K562 (cell line): ENCODE data around the gene RDH5. TPM values are rescaled to one million over a fixed set of nuclear protein-coding genes. Genes with fewer than 3 reads are reported as not detected.

ENCODE experiments used
- CBFB ChIP-seq: sonication (generic); formaldehyde crosslinking; IDR thresholded peaks from 2 replicates; pipeline ENCODE4 v1.4.0; 2020; ENCODE audit warnings: mild to moderate bottlenecking, missing genetic modification reagents
- E2F5 ChIP-seq: sonication (generic); formaldehyde crosslinking; IDR thresholded peaks from 2 replicates; pipeline ENCODE4 v1.8.0; 2022; ENCODE audit warnings: mild to moderate bottlenecking, missing genetic modification reagents
- MYC ChIP-seq, 2 experiments: fragments of 250-450 bp in 1 of 2; sonication (Bioruptor Pico) in 1 of 2; IDR thresholded peaks; 2 replicates each; pipeline versions ENCODE4 v1.5.1 to v1.6.1; 2012 to 2021; ENCODE audit warnings: low read depth in 2 of 2, borderline replicate concordance in 1 of 2, improper control_type of control experiment in 1 of 2, low read length in 1 of 2, mild to moderate bottlenecking in 1 of 2, moderate library complexity in 1 of 2
- PHB2 ChIP-seq: fragments of 450-650 bp; IDR thresholded peaks from 2 replicates; pipeline ENCODE4 v1.6.1; 2017; ENCODE audit warnings: low read depth
- PKNOX1 ChIP-seq: fragments of 450-650 bp; IDR thresholded peaks from 2 replicates; pipeline ENCODE4 v1.6.1; 2016
- PTRF ChIP-seq: fragments of 450-650 bp; IDR thresholded peaks from 2 replicates; pipeline ENCODE4 v1.6.1; 2016; ENCODE audit warnings: mild to moderate bottlenecking, missing genetic modification characterization, missing compliant biosample characterization
- RNF2 ChIP-seq: sonication (generic); IDR thresholded peaks from 2 replicates; pipeline ENCODE4 v1.6.1; 2016
- U2AF2 ChIP-seq: fragments of 200-400 bp; formaldehyde crosslinking; optimal IDR thresholded peaks from 2 replicates; pipeline ENCODE3; 2017; ENCODE audit warnings: low read depth, mild to moderate bottlenecking, low read length
- XRCC4 ChIP-seq: IDR thresholded peaks from one replicate; pipeline ENCODE4 v1.6.1; 2011; ENCODE audit not compliant: insufficient read depth, insufficient read length; ENCODE audit errors: extremely low read depth
- ZBTB12 ChIP-seq: fragments of 250-450 bp; sonication (Bioruptor Pico); IDR thresholded peaks from 2 replicates; pipeline ENCODE4 v1.4.0; 2020
- ZNF23 ChIP-seq: fragments of 250-450 bp; sonication (Bioruptor Pico); IDR thresholded peaks from 2 replicates; pipeline ENCODE4 v1.4.0; 2020; ENCODE audit warnings: mild to moderate bottlenecking
- ZNF280A ChIP-seq: fragments of 450-650 bp; IDR thresholded peaks from 2 replicates; pipeline ENCODE4 v1.6.1; 2018; ENCODE audit warnings: mild to moderate bottlenecking, low read depth; ENCODE audit not compliant: partially characterized antibody
- ZNF280B ChIP-seq: fragments of 250-450 bp; sonication (Bioruptor Pico); IDR thresholded peaks from 2 replicates; pipeline ENCODE4 v1.5.1; 2021; ENCODE audit warnings: mild to moderate bottlenecking
- ZNF609 ChIP-seq: sonication (generic); formaldehyde crosslinking; IDR thresholded peaks from 2 replicates; pipeline ENCODE4 v1.8.1; 2023; ENCODE audit warnings: missing genetic modification reagents, mild to moderate bottlenecking, borderline replicate concordance
- ZSCAN32 ChIP-seq: fragments of 450-650 bp; formaldehyde crosslinking; IDR thresholded peaks from 2 replicates; pipeline ENCODE4 v1.4.0; 2020; ENCODE audit warnings: mild to moderate bottlenecking, moderate library complexity
- polyA plus RNA-seq, 8 experiments: library from polyadenylated mRNA; depleted of rRNA in 4 of 8; stranded (reverse) in 5 of 8; unstranded in 3 of 8; fragments of >200 nt; fragmentation: Nextera tagmentation in 2 of 8; fragmentation: Illumina TruSeq in 1 of 8; extraction: Ambion mirVana in 2 of 8; extraction: Trizol in 1 of 8; gene quantifications; 2 replicates each; pipeline versions ENCODE4 v1.2.1 to v1.2.3, GENCODE V29; 2011 to 2014; ENCODE audit warnings: inconsistent platforms in 1 of 8, missing spikeins in 1 of 8
- total RNA-seq, 7 experiments: library from RNA; depleted of rRNA in 6 of 7; stranded (reverse); fragments of >200 nt in 6 of 7; fragmentation: Illumina TruSeq in 2 of 7; extraction: Trizol in 2 of 7; gene quantifications; 2 replicates each; pipeline versions ENCODE4 v1.2.1 to v1.2.3, GENCODE V29; 2011 to 2021; ENCODE audit warnings: low replicate concordance in 1 of 7

Gene RDH5
- total and polyA plus RNA-seq, 9 of the 15 experiments (the other 6 are each of a cell fraction or from before 2014, with no cell fraction given) = 0.28 to 2.0 (median 1.1) TPM; not detected in 1

- TF ChIP-seq ZNF609 (CRISPR knock-in tag) (no peak), ZNF280B (CRISPR knock-in tag) (no peak), U2AF2 (no peak), E2F5 (CRISPR knock-in tag) (no peak), PTRF (tag) (no peak), ZBTB12 (peak; percentile 74), ZNF280A (no peak), XRCC4 (no peak), PKNOX1 (peak; percentile 98), CBFB (CRISPR knock-in tag) (no peak), RNF2 (peak; percentile 73), ZNF23 (CRISPR knock-in tag) (no peak), ZSCAN32 (CRISPR knock-in tag) (no peak), PHB2 (peak; percentile 49; the same call in 1 of the 2 replicates), MYC (IDR thresholded peaks at IDR 0.05; ENCODE audit: low read depth, low read length) (peak; percentile 99), MYC (CRISPR knock-in tag; IDR thresholded peaks at IDR 0.05; ENCODE audit: borderline replicate concordance, low read depth) (peak; percentile 96)
These were observed 9.0 kb downstream of the RDH5 start, which contains the start of gene CD63 (continued) for GRCh38 chr12:55728939-55729818.
